Upper lobe of left lung (tissue), 6 donors: ENCODE results near the gene ZNF740. TPM values are rescaled to one million over a fixed set of nuclear protein-coding genes. Genes with fewer than 3 reads are reported as not detected.

Experiments used
- ATAC-seq, 2 donors: fragments of 200-7000 bp; cut with Tn5 transposase; one replicate each; pipeline ENCODE4 v1.9.1; 2022; ENCODE audit warnings: mild to moderate bottlenecking in 2 of 2, moderate library complexity in 2 of 2; ENCODE audit not compliant: low FRiP score in 2 of 2
- DNase-seq, 2 donors: peaks; one replicate each; pipeline ENCODE4 v3.0.0-alpha.2; 2019 to 2020
- H3K27ac ChIP-seq, 4 donors: fragments of 200-600 bp; sonication (generic); one replicate each; pipeline ENCODE4 v1.5.1; 2016 to 2019
- H3K27me3 ChIP-seq, 4 donors: fragments of 200-600 bp; sonication (generic); one replicate each; pipeline ENCODE4 v1.5.1; 2017 to 2019
- H3K36me3 ChIP-seq, 4 donors: fragments of 200-600 bp; sonication (generic); one replicate each; pipeline ENCODE4 v1.5.1; 2016 to 2019
- H3K4me1 ChIP-seq, 4 donors: fragments of 200-600 bp; sonication (generic); one replicate each; pipeline ENCODE4 v1.5.1; 2018 to 2019
- H3K4me3 ChIP-seq, 4 donors: fragments of 200-600 bp; sonication (generic); one replicate each; pipeline ENCODE4 v1.5.1; 2017 to 2019; ENCODE audit warnings: mild to moderate bottlenecking in 2 of 4, moderate library complexity in 1 of 4
- H3K9me3 ChIP-seq, 4 donors: fragments of 200-600 bp; sonication (generic); one replicate each; pipeline ENCODE4 v1.5.1; 2018 to 2019
- EP300 ChIP-seq, 4 donors: sonication (generic); formaldehyde crosslinking; IDR thresholded peaks; one replicate each; pipeline ENCODE4 v1.5.1; 2017; ENCODE audit warnings: antibody characterized with exemption in 4 of 4, control low read depth in 2 of 4
- POLR2A ChIP-seq, 4 donors: fragments of 450-650 bp; IDR thresholded peaks; one replicate each; pipeline ENCODE4 v1.5.1; 2016 to 2017; ENCODE audit warnings: antibody characterized with exemption in 4 of 4, mild to moderate bottlenecking in 2 of 4
- POLR2AphosphoS5 ChIP-seq, 2 donors: sonication (generic); formaldehyde crosslinking; IDR thresholded peaks; one replicate each; pipeline ENCODE4 v1.5.1; 2017; ENCODE audit warnings: antibody characterized with exemption in 2 of 2
- WGBS, 2 donors: methylation state at CpG; one replicate each; pipeline ENCODE4 v1.1.5; 2017 to 2018; 5-methylcytosine and 5-hydroxymethylcytosine counted together
- total RNA-seq, 6 donors: library from RNA; depleted of rRNA in 4 of 6; stranded (reverse); fragments of >200 nt in 4 of 6; gene quantifications; one replicate each; pipeline versions ENCODE4 v1.1.0 to v1.2.1, GENCODE V29; 2016 to 2021
- TF ChIP-seq, protein P1 (sequence below), 6 experiments: fragments of 450-650 bp in 4 of 6; fragments of 200-600 bp in 2 of 6; sonication (generic) in 2 of 6; IDR thresholded peaks; one replicate each; pipeline ENCODE4 v1.5.1; 2016 to 2019; ENCODE audit warnings: antibody characterized with exemption in 6 of 6
- donor health status: DM: no; HTN: no; CAD: no; lungs with moderate emphysema.
- donor health status: DM: no; HTN: yes; CAD: no; lungs with severe emphysema.

ZNF740 gene
- total RNA-seq, 6 donors from 2014 or later = 9.6 to 52.4 (median 24.0) TPM

DNA sequence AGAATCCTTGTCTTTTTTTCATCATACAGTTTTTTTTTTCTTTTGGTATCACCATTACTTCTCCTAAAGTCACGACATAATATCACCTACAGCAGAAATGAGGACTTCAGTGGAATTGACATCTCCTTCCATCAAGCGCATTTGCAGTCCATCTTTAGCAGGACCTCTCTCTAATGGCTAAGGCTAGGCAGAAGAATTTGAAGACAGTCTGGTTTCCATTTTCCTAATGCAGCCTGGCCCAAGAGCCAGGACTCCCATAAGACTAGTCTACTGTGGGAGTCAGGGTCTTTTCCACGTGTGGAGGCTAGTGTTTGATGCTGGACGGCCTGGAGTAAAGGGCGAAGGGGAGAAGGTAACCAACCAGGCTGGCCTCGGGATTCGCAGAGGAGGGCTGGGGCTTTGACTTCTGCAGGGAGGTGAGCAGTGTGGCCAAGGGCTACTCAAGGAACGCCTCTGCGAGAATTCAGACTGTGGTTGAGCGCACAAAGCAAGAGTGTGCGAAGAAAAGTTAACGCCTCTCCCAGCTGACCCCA, 769 bp upstream of the ZNF740 start:
- TF ChIP-seq, protein P1, sequence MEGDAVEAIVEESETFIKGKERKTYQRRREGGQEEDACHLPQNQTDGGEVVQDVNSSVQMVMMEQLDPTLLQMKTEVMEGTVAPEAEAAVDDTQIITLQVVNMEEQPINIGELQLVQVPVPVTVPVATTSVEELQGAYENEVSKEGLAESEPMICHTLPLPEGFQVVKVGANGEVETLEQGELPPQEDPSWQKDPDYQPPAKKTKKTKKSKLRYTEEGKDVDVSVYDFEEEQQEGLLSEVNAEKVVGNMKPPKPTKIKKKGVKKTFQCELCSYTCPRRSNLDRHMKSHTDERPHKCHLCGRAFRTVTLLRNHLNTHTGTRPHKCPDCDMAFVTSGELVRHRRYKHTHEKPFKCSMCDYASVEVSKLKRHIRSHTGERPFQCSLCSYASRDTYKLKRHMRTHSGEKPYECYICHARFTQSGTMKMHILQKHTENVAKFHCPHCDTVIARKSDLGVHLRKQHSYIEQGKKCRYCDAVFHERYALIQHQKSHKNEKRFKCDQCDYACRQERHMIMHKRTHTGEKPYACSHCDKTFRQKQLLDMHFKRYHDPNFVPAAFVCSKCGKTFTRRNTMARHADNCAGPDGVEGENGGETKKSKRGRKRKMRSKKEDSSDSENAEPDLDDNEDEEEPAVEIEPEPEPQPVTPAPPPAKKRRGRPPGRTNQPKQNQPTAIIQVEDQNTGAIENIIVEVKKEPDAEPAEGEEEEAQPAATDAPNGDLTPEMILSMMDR (IDR thresholded peaks at IDR 0.05) = no peak
- TF ChIP-seq POLR2A (IDR thresholded peaks at IDR 0.05) = no peak
- no peak for TF ChIP-seq POLR2AphosphoS5 (IDR thresholded peaks at IDR 0.05)
- no peak for TF ChIP-seq EP300 (IDR thresholded peaks at IDR 0.05)
- Histone ChIP-seq H3K9me3 (no peaks in the 10 kb centered on the region), H3K4me3 (peak overlapping the region; percentile 67 to 87 (median 81)), H3K27ac (peak overlapping the region; percentile 93 to 98 (median 96)), H3K4me1 (peaks cover 34 to 50% (median 38%) of the 10 kb centered on the region in 4 donors), H3K27me3 (no peaks in the 10 kb centered on the region), H3K36me3 (peaks cover 11 to 28% (median 14%) of the 10 kb centered on the region in 4 donors)
- no peak for DNase-seq
- 14 to 19% methylated on average over 9 to 12 of the region's 12 CpGs for WGBS, 2 donors
- ATAC-seq = peak; percentile 1 to 31

DNA sequence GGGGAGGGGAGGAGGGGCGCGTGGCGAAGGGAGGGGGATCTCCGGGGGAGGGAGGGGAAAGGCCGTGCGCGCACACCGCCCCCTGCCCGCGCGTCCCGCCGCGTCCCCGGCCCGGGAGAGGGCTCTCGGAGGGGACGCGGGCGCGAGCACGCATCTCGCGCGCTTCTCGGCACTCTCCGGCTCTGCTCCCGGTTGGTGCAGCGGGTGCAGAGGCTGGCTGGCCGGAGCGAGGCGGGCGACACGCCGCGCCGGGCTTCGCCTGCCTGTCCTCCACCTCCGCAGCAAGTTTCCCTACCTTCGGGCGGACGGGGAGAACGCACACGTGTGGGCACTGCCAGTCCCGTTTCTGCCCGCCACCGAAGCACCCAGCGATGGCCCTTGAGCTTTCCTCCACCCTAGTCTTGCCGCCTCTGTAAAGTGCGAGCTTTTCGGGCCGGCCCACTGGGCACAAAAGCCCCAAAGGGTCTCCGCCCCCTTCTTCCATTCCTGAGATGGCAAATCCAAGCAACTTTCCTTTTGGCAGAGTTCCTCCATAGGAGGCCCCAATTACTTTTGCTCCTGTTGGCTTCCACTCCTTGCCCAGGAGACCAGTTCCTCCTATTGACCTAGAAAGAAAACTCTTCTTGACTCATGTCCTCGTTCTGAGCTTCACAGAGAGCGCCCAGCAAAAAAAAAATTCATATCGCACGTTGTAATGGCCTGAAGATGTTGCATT, 566 bp downstream of the ZNF740 start:
- Histone ChIP-seq H3K27me3 (no peaks in the 10 kb centered on the region), H3K36me3 (peaks cover 21 to 41% (median 27%) of the 10 kb centered on the region in 4 donors), H3K27ac (peak overlapping the region; percentile 93 to 98 (median 96)), H3K9me3 (no peaks in the 10 kb centered on the region), H3K4me3 (peak overlapping the region; percentile 67 to 87 (median 81)), H3K4me1 (peaks cover 34 to 41% (median 38%) of the 10 kb centered on the region in 4 donors)
- ATAC-seq (peak; percentile 85 to 88), DNase-seq (peak; percentile 83 to 95)
- TF ChIP-seq EP300 (IDR thresholded peaks at IDR 0.05) (no peak), POLR2AphosphoS5 (IDR thresholded peaks at IDR 0.05) (no peak), POLR2A (IDR thresholded peaks at IDR 0.05) (no peak)
- TF ChIP-seq, protein P1 (IDR thresholded peaks at IDR 0.05) = no peak
- WGBS, 2 donors = 5 to 11% methylated on average over 9 to 10 of the region's 57 CpGs

DNA sequence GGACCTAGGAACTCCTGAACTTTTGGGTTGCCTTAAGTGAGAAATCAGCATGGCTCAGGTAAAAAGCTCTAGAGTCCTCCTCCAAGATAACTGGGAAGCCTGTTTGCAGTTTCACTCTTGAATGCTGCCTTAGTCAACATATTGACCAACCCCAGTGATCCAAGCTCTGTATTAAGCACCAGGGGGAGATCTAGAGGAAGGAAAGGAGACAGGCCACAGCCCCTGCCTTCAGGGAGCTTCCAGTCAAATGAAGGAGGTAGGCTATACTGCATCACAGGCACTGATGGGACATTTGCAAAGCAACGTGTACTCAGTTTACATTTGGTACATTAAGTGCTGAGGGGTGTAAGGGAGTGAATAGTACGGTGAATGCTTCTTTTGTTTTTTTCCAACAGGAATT, 1.4 kb downstream of the ZNF740 start:
- TF ChIP-seq, protein P1 (IDR thresholded peaks at IDR 0.05) = no peak
- TF ChIP-seq POLR2AphosphoS5 (IDR thresholded peaks at IDR 0.05) (no peak), EP300 (IDR thresholded peaks at IDR 0.05) (no peak), POLR2A (IDR thresholded peaks at IDR 0.05) (no peak)
- Histone ChIP-seq H3K4me3 (peak overlapping the region in 3 of 4 donors; percentile 79 to 87 (median 83)), H3K4me1 (peaks cover 34 to 41% (median 38%) of the 10 kb centered on the region in 4 donors), H3K27ac (peak overlapping the region in 1 of 4 donors; percentile 98), H3K9me3 (no peaks in the 10 kb centered on the region), H3K36me3 (peaks cover 29 to 50% (median 36%) of the 10 kb centered on the region in 4 donors), H3K27me3 (no peaks in the 10 kb centered on the region)
- DNase-seq (no peak), ATAC-seq (no peak)
- 69% methylated on average over 2 of the region's 2 CpGs for WGBS, 2 donors

DNA sequence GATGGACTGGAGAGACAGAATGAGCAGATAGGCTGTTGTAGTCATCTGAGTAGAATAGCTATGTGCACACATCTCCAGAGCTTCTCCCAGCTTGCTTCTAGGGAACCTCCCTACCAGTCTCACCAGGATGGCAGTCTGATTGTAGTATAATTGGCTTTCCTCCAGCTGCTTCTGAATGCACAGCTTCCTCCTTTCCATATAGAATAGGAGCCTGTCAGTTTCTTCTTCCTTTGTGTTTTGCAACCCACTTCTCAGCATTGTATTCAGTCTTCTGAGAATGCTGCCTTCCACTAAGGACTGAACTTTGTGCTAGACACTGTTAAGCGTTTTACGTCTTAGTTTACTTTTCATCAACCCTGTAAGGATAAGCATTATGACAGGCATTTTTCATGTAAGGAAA, 2.4 kb downstream of the ZNF740 start:
- TF ChIP-seq EP300 (IDR thresholded peaks at IDR 0.05) = no peak
- TF ChIP-seq POLR2AphosphoS5 (IDR thresholded peaks at IDR 0.05) = no peak
- TF ChIP-seq, protein P1 (IDR thresholded peaks at IDR 0.05) = no peak
- TF ChIP-seq POLR2A (IDR thresholded peaks at IDR 0.05) = no peak
- Histone ChIP-seq H3K9me3 (no peaks in the 10 kb centered on the region), H3K4me3 (no peak overlapping the region), H3K4me1 (peaks cover 34 to 41% (median 38%) of the 10 kb centered on the region in 4 donors), H3K27me3 (no peaks in the 10 kb centered on the region), H3K36me3 (peaks cover 39 to 60% (median 45%) of the 10 kb centered on the region in 4 donors), H3K27ac (peak overlapping the region in 1 of 4 donors; percentile 10)
- DNase-seq (no peak), ATAC-seq (no peak)
- 24 to 42% methylated on average over 2 of the region's 2 CpGs for WGBS, 2 donors
